ENCODE results near the gene RETSAT.
"Not testable (repeated sequence)": the region's sequence is repeated elsewhere in the genome, so short reads cannot be mapped to it uniquely, and the experiment has no call there.

RETSAT gene

DNA sequence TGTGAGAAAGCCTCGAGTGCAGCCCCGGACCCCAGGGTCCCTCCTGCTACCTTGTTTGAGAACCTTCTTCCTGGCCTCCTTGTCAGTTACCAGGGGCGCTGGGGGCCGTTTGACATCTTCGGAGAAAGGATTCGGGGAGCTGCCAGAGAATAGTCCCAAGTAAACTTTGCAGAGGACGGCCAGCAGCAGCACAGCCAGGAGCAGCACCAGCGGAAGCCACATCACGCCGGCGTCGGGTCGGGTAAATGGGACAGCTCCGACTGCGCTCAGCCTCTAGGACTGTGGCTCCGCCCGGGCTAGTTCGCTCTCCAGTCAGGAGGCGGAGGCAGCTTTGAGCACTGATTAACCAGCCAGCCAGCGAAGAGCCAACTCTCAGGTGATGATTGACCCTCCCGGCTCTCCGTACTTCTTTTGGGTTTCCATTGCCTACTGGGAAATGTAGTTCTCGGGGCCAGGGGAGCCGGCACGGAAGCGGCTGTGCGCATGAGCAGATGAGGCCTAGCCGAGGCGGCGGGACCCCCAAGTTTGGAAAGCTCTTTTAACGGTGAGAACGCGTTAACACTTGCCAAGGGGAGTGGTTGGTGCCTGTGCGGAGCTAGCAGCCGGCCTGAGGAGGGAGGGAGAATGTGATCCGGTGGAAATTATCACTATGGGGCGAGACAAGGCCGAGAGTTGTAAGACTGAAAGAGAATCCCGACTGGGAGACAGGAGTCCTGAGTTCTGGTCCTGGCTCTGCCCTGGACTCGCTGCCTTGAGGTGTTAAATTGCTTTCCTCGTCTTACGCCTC, at the start of gene RETSAT, which contains the start of gene ELMOD3:
TSS of gene RETSAT (minus strand) at position 243 of the 787 bp plus-strand sequence. CDS start at position 222, 21 bp downstream.
TSS of gene ELMOD3 (plus strand) at position 484 of the 787 bp plus-strand sequence. CDS start 2,430 bp downstream, outside the sequence.
- peak; percentile 99 for DNase-seq

- no peak for DNase-seq
These were observed 47.5 kb upstream of the RETSAT start for GRCh38 chr2:85401844-85402243.

- no peak for DNase-seq
These were observed 47.1 kb upstream of the RETSAT start for GRCh38 chr2:85401464-85401805.

DNA sequence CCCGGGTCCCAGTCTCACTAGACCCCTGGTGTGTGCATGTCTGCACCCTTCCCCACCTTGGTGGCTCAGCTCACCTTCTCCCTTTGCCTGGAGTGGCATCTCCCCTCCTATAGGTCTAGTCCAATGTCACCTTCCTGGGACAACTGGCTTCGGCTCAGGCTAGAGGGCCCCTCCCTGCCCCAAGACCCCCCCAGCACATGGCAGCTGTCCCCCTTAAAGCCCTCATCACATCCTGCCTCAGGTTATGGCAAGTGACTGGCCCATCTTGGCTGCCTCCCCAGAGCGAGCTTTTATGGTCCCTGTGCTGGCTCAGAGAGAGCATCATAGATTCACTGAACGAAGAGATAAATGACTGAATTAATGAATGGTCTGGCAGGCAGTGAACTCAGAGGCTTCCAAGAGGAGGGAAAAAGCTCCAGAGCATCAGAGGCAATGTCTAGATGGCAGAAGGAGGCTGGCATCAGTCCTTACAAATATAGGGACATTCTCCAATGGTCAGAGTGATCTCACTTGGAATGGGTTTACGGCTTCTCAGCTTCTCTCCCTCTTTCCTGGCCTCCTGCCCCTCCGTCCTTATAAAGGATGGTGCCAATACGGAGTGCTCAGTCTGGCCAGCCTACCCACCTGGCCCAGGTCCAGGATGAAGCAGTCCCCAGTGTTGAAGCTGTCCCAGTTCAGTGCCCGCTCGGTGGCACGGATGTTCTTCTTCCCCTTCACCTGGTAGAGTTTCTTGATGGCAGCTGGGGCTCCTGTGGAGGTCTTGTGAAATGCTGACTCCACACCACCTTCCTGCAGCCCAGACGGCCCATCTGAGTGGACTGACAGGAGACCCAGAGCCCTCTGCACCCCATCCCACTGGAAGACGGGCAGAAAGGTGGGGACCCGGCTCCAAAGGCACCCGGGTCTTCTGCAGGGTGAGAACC, 46.5 kb upstream of the RETSAT start:
- no peak for DNase-seq

GRCh38 chr2:85400023-85400422, 45.7 kb upstream of the RETSAT start:
- no peak for DNase-seq

GRCh38 chr2:85399183-85399455, 44.8 kb upstream of the RETSAT start:
- DNase-seq = no peak

- DNase-seq = no peak
These were observed 44.3 kb upstream of the RETSAT start for GRCh38 chr2:85398426-85399182.

GRCh38 chr2:85397925-85398331, 43.6 kb upstream of the RETSAT start:
- no peak for DNase-seq

- no peak for DNase-seq
These were observed 42.5 kb upstream of the RETSAT start for GRCh38 chr2:85396531-85397470.

DNA sequence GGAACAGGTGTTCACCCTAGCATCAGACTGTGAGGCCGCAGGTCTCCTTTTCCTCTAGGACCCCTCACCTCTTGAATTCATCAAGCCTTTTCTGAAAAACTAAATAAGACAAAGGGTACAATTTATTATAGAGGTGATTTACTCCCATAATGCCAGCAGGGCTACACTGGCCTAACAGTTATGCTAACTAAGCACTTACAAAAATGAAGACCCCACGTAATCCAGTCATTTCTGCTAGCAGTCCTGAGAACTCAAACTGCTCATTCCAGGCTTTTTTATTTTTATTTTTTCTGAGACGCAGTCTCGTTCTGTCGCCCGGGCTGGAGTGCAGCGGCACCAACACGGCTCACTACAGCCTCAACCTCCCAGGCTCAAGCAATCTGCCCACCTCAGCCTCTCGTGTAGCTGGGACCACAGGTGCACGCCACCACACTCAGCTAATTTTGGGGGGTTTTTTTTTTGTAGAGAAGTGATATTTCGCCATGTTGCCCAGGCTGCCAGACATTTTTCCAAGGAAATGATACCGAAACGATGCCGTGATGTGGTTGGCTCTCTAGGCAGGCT, 41.7 kb upstream of the RETSAT start:
- DNase-seq = no peak

DNA sequence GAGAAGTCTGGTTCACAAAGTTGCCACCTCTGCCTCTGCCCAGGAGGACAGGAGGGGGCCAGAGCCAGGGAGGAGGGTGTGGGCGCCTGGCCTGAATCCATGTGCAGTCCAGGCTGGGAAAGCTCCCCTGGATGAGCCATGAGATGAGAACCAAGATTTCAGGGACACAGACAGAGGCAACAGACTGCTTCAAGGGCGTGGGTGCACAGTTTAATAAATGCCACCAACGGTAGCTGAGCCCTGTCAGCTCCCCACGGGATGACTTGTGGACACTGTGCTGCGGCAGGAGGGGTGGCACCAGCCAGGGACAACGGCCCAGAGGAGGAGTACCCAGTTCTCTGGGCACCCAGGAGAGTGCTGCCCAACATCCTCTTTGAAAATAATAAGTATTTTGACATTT, 40.6 kb upstream of the RETSAT start:
- DNase-seq = no peak

GRCh38 chr2:85394261-85394681, 39.9 kb upstream of the RETSAT start:
- DNase-seq = no peak

DNA sequence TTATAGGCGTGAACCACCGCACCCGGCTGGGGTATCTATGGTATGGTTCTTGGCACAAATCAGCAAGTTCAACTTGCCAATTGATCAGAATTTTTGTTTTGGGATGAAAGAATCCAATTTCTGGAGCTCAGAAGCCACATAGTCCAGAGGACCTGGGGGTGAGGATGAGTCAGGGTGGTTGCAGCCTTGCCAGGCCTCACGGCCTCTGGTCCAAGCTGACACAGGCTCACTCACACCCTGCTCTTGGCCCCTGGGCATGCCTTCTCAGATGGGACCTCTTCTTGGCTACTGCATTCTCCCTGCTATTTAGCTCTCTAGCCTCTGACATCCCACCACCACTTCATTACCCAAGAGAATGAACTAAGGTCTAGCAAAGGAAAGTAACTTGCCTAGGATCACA, 39.5 kb upstream of the RETSAT start:
- DNase-seq = no peak

DNA sequence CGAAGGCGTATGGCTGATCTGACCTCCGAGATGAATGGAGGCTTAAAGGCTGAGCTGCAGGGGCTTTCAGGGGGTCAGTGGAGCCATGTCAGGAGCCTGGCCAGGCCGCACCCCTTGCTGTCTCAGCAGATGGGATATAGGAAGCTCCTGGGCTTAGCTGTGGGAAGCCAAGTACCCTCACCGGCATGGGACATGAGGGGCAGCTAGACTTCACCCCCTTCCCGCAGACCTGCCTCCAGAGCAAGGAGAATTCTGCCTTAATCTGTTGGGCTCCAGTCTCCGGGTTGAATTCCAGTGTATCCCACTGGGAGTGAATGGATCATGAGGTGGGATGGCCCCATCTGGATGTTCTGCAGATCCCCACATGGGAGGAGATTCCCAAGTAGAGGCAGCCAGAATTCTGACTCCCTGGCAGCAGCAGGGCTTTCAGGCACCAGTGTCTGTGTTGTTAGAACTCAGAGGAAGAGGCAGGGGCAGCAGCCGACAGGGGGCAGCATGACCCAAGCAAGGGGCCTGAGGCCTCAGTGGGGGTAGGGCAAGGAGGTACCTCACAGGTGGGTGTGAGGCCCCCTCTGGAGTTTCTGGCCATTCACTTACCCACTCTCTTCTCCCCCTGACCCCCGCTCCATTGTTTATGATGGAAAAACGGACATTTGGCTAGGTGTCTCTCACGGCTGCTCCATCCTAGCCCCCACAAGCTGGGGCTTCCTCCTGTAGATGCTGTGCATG, 36.8 kb upstream of the RETSAT start:
- no peak for DNase-seq

- no peak for DNase-seq
These were observed 34.7 kb upstream of the RETSAT start for GRCh38 chr2:85388878-85389538.

DNA sequence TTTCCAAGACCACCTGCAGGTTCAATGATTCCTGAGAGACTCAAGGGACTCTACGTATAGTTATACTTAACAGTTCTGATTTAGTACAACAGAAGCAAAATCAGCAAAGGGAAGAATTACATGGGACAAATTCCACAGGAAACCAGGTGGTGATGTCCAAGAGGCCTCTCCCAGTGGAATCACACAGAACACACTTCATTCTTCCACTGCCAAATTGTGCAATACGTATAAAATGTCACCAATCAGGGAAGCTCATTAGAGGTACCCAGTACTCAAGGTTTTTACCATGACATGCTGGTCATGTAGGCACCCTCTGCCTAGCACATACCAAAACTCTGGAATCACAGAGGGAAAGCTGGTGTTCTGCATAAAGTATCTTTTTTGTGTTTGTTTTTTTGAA, 33.4 kb upstream of the RETSAT start:
- no peak for DNase-seq

DNA sequence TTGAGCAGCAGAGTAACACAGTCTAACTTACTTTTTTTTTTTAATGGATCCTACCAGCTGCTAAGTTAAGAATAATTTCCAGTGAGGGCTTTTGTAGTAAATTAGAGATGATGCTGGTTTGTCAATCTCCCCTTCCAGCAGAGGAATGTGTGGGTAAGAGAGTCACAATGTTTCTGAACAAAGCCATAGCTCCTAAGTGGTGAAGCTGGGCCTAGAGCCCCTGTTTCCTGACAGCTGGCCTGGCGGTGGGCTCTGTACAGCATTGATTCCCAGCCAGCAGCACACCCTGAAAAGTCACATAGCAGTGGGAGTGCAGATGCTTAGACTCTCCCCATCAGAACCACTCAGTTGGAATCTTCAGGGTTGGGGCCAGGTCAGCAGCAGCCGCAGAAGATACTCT, 31.4 kb upstream of the RETSAT start:
- no peak for DNase-seq

GRCh38 chr2:85383850-85384249, 29.5 kb upstream of the RETSAT start:
- DNase-seq = no peak

DNA sequence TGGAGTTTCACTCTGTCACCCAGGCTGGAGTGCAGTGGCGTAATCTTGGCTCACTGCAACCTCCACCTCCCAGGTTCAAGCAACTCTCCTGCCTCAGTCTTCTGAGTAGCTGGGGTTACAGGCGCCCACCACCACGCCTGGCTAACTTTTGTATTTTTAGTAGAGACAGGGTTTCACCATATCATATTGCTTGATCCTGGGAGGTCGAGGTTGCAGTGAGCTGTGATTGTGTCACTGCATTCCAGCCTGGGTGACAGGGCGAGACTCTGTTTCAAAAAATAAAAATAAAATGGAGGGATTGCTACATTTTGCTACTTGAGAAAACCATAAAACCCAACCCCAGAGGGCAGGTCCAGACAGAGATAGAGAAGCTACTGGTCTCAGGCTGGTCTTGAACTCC, 28.8 kb upstream of the RETSAT start:
- DNase-seq = not testable (repeated sequence)

DNA sequence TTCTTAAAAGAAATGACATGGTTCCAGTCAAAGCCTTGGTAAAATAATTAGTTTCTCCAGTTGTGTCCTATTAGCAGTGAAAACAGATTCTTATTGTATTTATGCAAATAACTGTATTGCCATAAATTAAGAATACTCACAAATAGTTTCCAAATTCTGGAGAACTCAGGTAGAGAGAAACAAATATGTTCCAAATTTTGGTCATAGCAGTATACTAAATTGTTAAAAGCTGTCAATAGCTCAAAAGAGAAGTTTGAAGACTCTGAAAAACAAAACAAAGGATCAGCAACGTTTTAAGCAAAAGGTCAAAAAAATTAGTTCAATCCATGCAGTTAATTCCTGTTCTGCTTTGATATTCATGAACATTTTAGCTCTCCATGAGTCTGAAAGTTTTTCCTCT, 25.7 kb upstream of the RETSAT start:
- DNase-seq = no peak

DNA sequence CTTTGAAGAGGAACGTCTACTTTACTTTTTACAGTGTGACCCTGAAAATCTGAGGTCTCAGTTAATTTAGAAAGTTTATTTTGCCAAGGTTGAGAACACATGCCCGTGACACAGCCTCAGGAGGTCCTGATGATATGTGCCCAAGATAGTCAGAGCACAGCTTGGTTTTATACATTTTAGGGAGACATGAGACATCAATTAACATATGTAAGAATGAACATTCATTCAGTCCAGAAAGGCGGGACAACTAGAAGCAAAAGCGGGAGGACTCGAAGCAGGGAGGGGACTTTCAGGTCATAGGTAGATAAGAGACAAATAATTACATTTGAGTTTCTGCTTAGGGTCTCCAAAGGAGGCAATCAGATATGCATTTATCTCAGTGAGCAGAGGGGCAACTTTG, 23.9 kb upstream of the RETSAT start:
- no peak for DNase-seq

All from amniotic stem cell (primary cell).